ENCODE data around the gene COX19.

COX19 gene

GRCh38 chr7:997404-998395 lies 22.4 kb upstream of the COX19 start:
- Histone ChIP-seq H3K4me3 (ENCODE audit: low read depth in 1 of 2, low read length in 2 of 2) (no peak overlapping the region), H3K4me1 (ENCODE audit: control insufficient read depth in 1 of 2, insufficient read depth in 2 of 2, low read length in 2 of 2) (peaks cover 0 to 10% of the 10 kb centered on the region in 2 donors), H3K36me3 (ENCODE audit: control insufficient read depth in 1 of 2, insufficient read depth in 2 of 2, low read length in 2 of 2) (peaks cover 0 to 39% of the 10 kb centered on the region in 2 donors), H3K27ac (ENCODE audit: low read length) (no peak overlapping the region), H3K27me3 (ENCODE audit: low read depth, low read length) (no peaks in the 10 kb centered on the region), H3K9me3 (ENCODE audit: control insufficient read depth in 1 of 2, low read length in 2 of 2) (no peaks in the 10 kb centered on the region)

DNA sequence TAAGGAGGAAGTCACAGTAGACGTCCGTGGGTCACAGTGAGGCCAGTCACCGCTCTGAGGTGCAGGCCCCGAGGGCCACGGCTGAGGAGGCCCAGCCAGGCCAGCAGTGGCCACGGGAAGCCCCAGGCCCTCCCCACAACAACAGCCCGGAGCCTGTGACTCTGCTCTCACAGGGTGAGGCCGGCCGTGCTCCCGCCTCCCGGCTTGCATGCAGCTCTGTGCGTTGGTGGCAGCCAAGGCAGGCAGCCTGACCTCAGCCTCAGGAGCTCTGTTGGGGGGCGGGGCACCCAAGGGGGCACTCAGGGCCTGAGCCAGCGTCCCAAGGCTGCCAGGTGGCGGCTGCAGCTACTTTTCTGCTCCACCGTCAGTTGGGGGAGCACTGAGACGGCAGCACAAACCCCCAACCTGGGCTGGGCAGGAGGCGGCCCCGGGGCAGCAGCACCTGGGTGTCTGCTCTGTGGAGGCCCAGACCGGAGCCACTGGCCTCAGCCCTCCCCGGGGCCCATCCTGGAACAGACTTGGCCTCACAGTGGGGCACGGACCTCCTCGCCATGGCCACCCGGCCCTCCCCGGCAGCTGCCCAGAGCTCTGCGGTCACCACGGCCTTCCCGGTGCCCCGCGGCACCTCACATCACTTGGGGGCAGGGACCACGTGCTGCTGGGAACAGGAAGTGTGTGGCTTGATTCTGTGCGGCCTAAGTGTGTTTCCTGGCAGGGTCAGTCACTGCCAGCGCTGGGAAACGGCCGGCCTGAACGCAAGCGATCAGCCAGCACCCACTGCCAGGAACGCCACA lies 20.9 kb upstream of the COX19 start:
- Histone ChIP-seq H3K4me3 (ENCODE audit: low read depth in 1 of 2, low read length in 2 of 2) (no peak overlapping the region), H3K27me3 (ENCODE audit: low read depth, low read length) (no peaks in the 10 kb centered on the region), H3K9me3 (ENCODE audit: control insufficient read depth in 1 of 2, low read length in 2 of 2) (no peaks in the 10 kb centered on the region), H3K27ac (ENCODE audit: low read length) (no peak overlapping the region), H3K36me3 (ENCODE audit: control insufficient read depth in 1 of 2, insufficient read depth in 2 of 2, low read length in 2 of 2) (peaks cover 0 to 39% of the 10 kb centered on the region in 2 donors), H3K4me1 (ENCODE audit: control insufficient read depth in 1 of 2, insufficient read depth in 2 of 2, low read length in 2 of 2) (peaks cover 0 to 12% of the 10 kb centered on the region in 2 donors)

DNA sequence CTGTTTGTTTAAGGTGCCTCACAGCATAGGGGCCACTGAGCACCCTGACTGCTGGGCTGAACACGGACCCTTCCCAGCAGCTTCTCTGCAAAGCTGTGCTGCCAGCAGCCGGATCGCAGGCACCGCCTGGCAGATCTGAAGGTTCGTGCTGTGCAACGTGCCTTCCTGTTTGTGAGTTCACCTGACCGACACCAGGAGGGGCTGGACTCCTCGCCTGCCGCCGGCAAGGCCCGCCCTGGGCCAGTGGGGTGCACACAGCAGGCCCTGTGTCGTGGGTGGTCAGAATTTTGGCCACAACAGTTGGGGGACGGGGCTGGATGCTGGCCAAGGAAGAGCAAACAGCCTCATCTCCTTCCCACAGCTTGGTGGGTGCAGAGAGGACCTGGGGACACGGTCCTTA lies 20.2 kb upstream of the COX19 start:
- H3K4me3 ChIP-seq (ENCODE audit: low read depth in 1 of 2, low read length in 2 of 2) = no peak overlapping the region
- no peak overlapping the region for H3K27ac ChIP-seq (ENCODE audit: low read length)
- H3K36me3 ChIP-seq (ENCODE audit: control insufficient read depth in 1 of 2, insufficient read depth in 2 of 2, low read length in 2 of 2) = peaks cover 0 to 39% of the 10 kb centered on the region in 2 donors
- no peaks in the 10 kb centered on the region for H3K27me3 ChIP-seq (ENCODE audit: low read depth, low read length)
- no peaks in the 10 kb centered on the region for H3K9me3 ChIP-seq (ENCODE audit: control insufficient read depth in 1 of 2, low read length in 2 of 2)
- H3K4me1 ChIP-seq (ENCODE audit: control insufficient read depth in 1 of 2, insufficient read depth in 2 of 2, low read length in 2 of 2) = peaks cover 0 to 12% of the 10 kb centered on the region in 2 donors

- Histone ChIP-seq H3K27ac (ENCODE audit: low read length) (no peak overlapping the region), H3K36me3 (ENCODE audit: control insufficient read depth in 1 of 2, insufficient read depth in 2 of 2, low read length in 2 of 2) (peaks cover 0 to 36% of the 10 kb centered on the region in 2 donors), H3K4me1 (ENCODE audit: control insufficient read depth in 1 of 2, insufficient read depth in 2 of 2, low read length in 2 of 2) (peaks cover 0 to 12% of the 10 kb centered on the region in 2 donors), H3K9me3 (ENCODE audit: control insufficient read depth in 1 of 2, low read length in 2 of 2) (no peaks in the 10 kb centered on the region), H3K4me3 (ENCODE audit: low read depth in 1 of 2, low read length in 2 of 2) (no peak overlapping the region), H3K27me3 (ENCODE audit: low read depth, low read length) (no peaks in the 10 kb centered on the region)
Measured at GRCh38 chr7:994592-995308, 19.4 kb upstream of the COX19 start.

GRCh38 chr7:992709-993607 lies 17.6 kb upstream of the COX19 start:
- H3K4me1 ChIP-seq (ENCODE audit: control insufficient read depth in 1 of 2, insufficient read depth in 2 of 2, low read length in 2 of 2) = peaks cover 0 to 17% of the 10 kb centered on the region in 2 donors
- H3K27ac ChIP-seq (ENCODE audit: low read length) = no peak overlapping the region
- H3K27me3 ChIP-seq (ENCODE audit: low read depth, low read length) = no peaks in the 10 kb centered on the region
- H3K36me3 ChIP-seq (ENCODE audit: control insufficient read depth in 1 of 2, insufficient read depth in 2 of 2, low read length in 2 of 2) = peaks cover 0 to 28% of the 10 kb centered on the region in 2 donors
- H3K9me3 ChIP-seq (ENCODE audit: control insufficient read depth in 1 of 2, low read length in 2 of 2) = no peaks in the 10 kb centered on the region
- H3K4me3 ChIP-seq (ENCODE audit: low read depth in 1 of 2, low read length in 2 of 2) = no peak overlapping the region

- peaks cover 0 to 17% of the 10 kb centered on the region in 2 donors for H3K4me1 ChIP-seq (ENCODE audit: control insufficient read depth in 1 of 2, insufficient read depth in 2 of 2, low read length in 2 of 2)
- H3K4me3 ChIP-seq (ENCODE audit: low read depth in 1 of 2, low read length in 2 of 2) = no peak overlapping the region
- H3K27me3 ChIP-seq (ENCODE audit: low read depth, low read length) = no peaks in the 10 kb centered on the region
- H3K27ac ChIP-seq (ENCODE audit: low read length) = no peak overlapping the region
- H3K36me3 ChIP-seq (ENCODE audit: control insufficient read depth in 1 of 2, insufficient read depth in 2 of 2, low read length in 2 of 2) = peaks cover 0 to 22% of the 10 kb centered on the region in 2 donors
- no peaks in the 10 kb centered on the region for H3K9me3 ChIP-seq (ENCODE audit: control insufficient read depth in 1 of 2, low read length in 2 of 2)
Measured at GRCh38 chr7:991729-992656, 16.6 kb upstream of the COX19 start.

DNA sequence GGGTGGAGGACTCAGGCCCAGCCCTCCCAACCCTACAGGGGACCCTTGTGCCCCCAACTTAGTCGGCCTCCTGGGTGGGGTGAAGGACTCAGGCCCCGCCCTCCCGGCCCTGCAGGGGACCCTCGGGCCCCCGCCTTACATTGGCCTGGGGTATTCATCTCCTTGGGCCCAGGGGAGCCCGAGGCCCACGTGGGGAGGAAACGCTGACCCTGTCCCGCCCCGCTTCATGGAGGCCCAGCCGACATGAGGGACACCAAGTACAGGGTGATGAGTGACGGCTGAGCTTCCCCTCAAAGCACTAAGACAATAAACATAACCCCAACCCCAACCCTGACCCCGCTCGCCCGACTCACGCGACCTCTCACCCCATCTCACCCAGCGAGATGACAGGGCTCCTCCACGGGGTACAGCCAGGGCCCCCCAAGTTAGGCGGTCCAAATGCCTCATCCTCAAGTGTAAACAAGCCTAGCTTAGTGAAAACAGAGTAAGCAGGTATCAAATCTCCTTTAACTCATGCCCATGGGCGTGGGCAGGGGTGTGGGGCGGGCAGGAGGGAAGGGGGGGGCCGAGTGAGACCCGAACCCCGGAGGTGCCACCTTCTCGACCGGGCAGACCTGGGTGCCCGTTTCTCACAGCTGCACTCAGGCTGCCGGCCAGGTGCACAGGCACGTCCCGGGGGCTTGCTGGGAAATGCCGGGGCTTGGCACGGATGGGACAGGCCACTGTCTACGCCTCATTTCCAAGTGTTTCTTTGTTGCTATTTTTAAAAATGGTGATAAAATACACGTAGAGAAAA lies 15.8 kb upstream of the COX19 start:
- peaks cover 0 to 14% of the 10 kb centered on the region in 2 donors for H3K36me3 ChIP-seq (ENCODE audit: control insufficient read depth in 1 of 2, insufficient read depth in 2 of 2, low read length in 2 of 2)
- peaks cover 0 to 17% of the 10 kb centered on the region in 2 donors for H3K4me1 ChIP-seq (ENCODE audit: control insufficient read depth in 1 of 2, insufficient read depth in 2 of 2, low read length in 2 of 2)
- no peaks in the 10 kb centered on the region for H3K27me3 ChIP-seq (ENCODE audit: low read depth, low read length)

DNA sequence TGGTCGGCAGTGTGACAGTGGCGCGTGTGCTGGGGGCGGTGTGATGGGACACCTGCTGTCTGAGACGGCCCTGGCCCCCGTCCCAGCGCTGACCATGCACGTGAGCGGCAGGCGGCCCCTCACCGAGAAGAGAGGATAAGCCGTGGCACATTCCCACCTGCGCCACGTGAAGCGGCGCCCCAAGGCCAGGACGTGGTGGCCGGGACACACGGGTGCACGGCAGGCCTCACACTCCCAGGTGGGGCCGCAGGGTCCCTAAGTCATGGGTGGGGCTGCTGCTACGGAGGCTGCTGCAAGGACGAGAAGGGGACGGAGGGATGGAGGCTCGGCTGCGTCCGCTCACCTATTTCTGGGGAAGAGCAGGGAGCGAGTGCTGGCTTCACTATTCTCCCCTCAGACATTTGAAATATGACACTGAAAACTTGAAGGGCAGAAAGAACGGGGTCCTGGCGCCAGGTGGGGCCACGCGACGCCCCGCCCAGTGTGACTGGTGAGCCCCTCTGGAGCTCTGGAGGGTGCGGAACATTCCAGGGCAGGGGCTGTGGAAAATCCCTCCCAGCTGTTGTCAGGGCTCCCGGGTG lies 15.1 kb upstream of the COX19 start:
- Histone ChIP-seq H3K4me1 (ENCODE audit: control insufficient read depth in 1 of 2, insufficient read depth in 2 of 2, low read length in 2 of 2) (peaks cover 0 to 17% of the 10 kb centered on the region in 2 donors), H3K27me3 (ENCODE audit: low read depth, low read length) (no peaks in the 10 kb centered on the region), H3K4me3 (ENCODE audit: low read depth in 1 of 2, low read length in 2 of 2) (no peak overlapping the region), H3K36me3 (ENCODE audit: control insufficient read depth in 1 of 2, insufficient read depth in 2 of 2, low read length in 2 of 2) (peaks cover 0 to 7% of the 10 kb centered on the region in 2 donors), H3K27ac (ENCODE audit: low read length) (no peak overlapping the region), H3K9me3 (ENCODE audit: control insufficient read depth in 1 of 2, low read length in 2 of 2) (no peaks in the 10 kb centered on the region)

More for the DNA sequence above, 15.8 kb upstream of the COX19 start:
- Histone ChIP-seq H3K27ac (ENCODE audit: low read length) (no peak overlapping the region), H3K4me3 (ENCODE audit: low read depth in 1 of 2, low read length in 2 of 2) (no peak overlapping the region), H3K9me3 (ENCODE audit: control insufficient read depth in 1 of 2, low read length in 2 of 2) (no peaks in the 10 kb centered on the region)

GRCh38 chr7:988963-989529 lies 13.7 kb upstream of the COX19 start:
- Histone ChIP-seq H3K4me1 (ENCODE audit: control insufficient read depth in 1 of 2, insufficient read depth in 2 of 2, low read length in 2 of 2) (peaks cover 0 to 17% of the 10 kb centered on the region in 2 donors), H3K4me3 (ENCODE audit: low read depth in 1 of 2, low read length in 2 of 2) (no peak overlapping the region), H3K9me3 (ENCODE audit: control insufficient read depth in 1 of 2, low read length in 2 of 2) (no peaks in the 10 kb centered on the region), H3K27ac (ENCODE audit: low read length) (no peak overlapping the region), H3K27me3 (ENCODE audit: low read depth, low read length) (no peaks in the 10 kb centered on the region), H3K36me3 (ENCODE audit: control insufficient read depth in 1 of 2, insufficient read depth in 2 of 2, low read length in 2 of 2) (no peaks in the 10 kb centered on the region)
